WTC11 (cell line): Measurements from ENCODE around the gene FGD3. TPM values are rescaled to one million over a fixed set of nuclear protein-coding genes. Genes with fewer than 3 reads are reported as not detected.
A peak's percentile ranks its signal among the peaks of the same experiment; 100 is the strongest.

Experiments used
- ATAC-seq: fragments of 200-7000 bp; cut with Tn5 transposase; 2 replicates; pipeline ENCODE4 v1.10.0; 2021; ENCODE audit warnings: mild to moderate bottlenecking, moderate library complexity
- CTCF ChIA-PET: fragments of 300-600 bp; sonication (Branson Sonifier 250); formaldehyde crosslinking; loops from one replicate; lab custom pipeline; 2021; ENCODE audit warnings: antibody characterized with exemption; lab: Charles Lee
- POLR2A ChIA-PET: fragments of 350-600 bp; sonication (Branson Sonifier 250); formaldehyde crosslinking; loops from one replicate; lab custom pipeline; 2021; ENCODE audit warnings: antibody characterized with exemption; lab: Charles Lee
- DNase-seq: peaks from one replicate; pipeline ENCODE4 v3.0.0; 2021; ENCODE audit warnings: low spot score
- H3K27ac Mint-ChIP-seq: 2 replicates; pipeline ENCODE4 v1.8.0; 2021; ENCODE audit warnings: mixed read lengths
- H3K27me3 Mint-ChIP-seq: 2 replicates; pipeline ENCODE4 v1.8.0; 2021; ENCODE audit warnings: low read depth, mild to moderate bottlenecking, moderate library complexity, mixed read lengths
- H3K36me3 Mint-ChIP-seq: 2 replicates; pipeline ENCODE4 v1.8.0; 2021; ENCODE audit warnings: mixed read lengths
- H3K4me1 Mint-ChIP-seq: 2 replicates; pipeline ENCODE4 v1.8.0; 2022; ENCODE audit warnings: mixed read lengths
- H3K4me3 Mint-ChIP-seq: 2 replicates; pipeline ENCODE4 v1.8.0; 2021; ENCODE audit warnings: mild to moderate bottlenecking, moderate library complexity, mixed read lengths
- H3K9me3 Mint-ChIP-seq: 2 replicates; pipeline ENCODE4 v1.8.0; 2021; ENCODE audit warnings: mixed read lengths
- CBFB ChIP-seq: sonication (generic); formaldehyde crosslinking; IDR thresholded peaks from 2 replicates; pipeline ENCODE4 v1.8.1; 2022; ENCODE audit warnings: mild to moderate bottlenecking, low read depth, missing genetic modification reagents
- ELF4 ChIP-seq: sonication (generic); formaldehyde crosslinking; IDR thresholded peaks from 2 replicates; pipeline ENCODE4 v1.8.1; 2022; ENCODE audit warnings: low read depth, mild to moderate bottlenecking, moderate library complexity, missing genetic modification reagents
- EMX1 ChIP-seq: fragments of 250-450 bp; sonication (Bioruptor Pico); IDR thresholded peaks from 2 replicates; pipeline ENCODE4 v1.8.0; 2021; ENCODE audit warnings: mild to moderate bottlenecking
- HMGA2 ChIP-seq: fragments of 250-450 bp; sonication (Bioruptor Pico); IDR thresholded peaks from 2 replicates; pipeline ENCODE4 v1.4.0; 2021; ENCODE audit warnings: mild to moderate bottlenecking, moderate library complexity
- KAT7 ChIP-seq: sonication (generic); formaldehyde crosslinking; IDR thresholded peaks from 2 replicates; pipeline ENCODE4 v1.8.1; 2023; ENCODE audit warnings: missing genetic modification reagents, mild to moderate bottlenecking, borderline replicate concordance
- NFATC4 ChIP-seq: fragments of 250-450 bp; sonication (Bioruptor Pico); IDR thresholded peaks from 2 replicates; pipeline ENCODE4 v1.9.0; 2021; ENCODE audit warnings: mild to moderate bottlenecking
- NR2C2 ChIP-seq: sonication (generic); formaldehyde crosslinking; IDR thresholded peaks from 2 replicates; pipeline ENCODE4 v1.8.0; 2022; ENCODE audit warnings: mild to moderate bottlenecking, missing genetic modification reagents
- NR3C1 ChIP-seq: sonication (generic); formaldehyde crosslinking; conservative IDR thresholded peaks from 2 replicates; pipeline ENCODE4 v1.8.1; 2023; ENCODE audit warnings: low read depth, mild to moderate bottlenecking, missing genetic modification reagents
- RORB ChIP-seq: fragments of 250-450 bp; sonication (Bioruptor Pico); IDR thresholded peaks from 2 replicates; pipeline ENCODE4 v1.9.0; 2021; ENCODE audit warnings: mild to moderate bottlenecking
- SMAD3 ChIP-seq: sonication (generic); formaldehyde crosslinking; IDR thresholded peaks from 2 replicates; pipeline ENCODE4 v1.8.0; 2022; ENCODE audit warnings: missing genetic modification reagents, mild to moderate bottlenecking, borderline replicate concordance
- ZNF219 ChIP-seq: sonication (generic); formaldehyde crosslinking; IDR thresholded peaks from 2 replicates; pipeline ENCODE4 v1.8.0; 2023; ENCODE audit warnings: missing genetic modification reagents, mild to moderate bottlenecking, borderline replicate concordance
- total RNA-seq: library from RNA; stranded (reverse); gene quantifications from 3 replicates; pipeline ENCODE4 v1.2.3, GENCODE V29; 2021
- TF ChIP-seq, protein P1 (sequence below): sonication (generic); formaldehyde crosslinking; IDR thresholded peaks from 2 replicates; pipeline ENCODE4 v1.8.1; 2023; ENCODE audit warnings: mild to moderate bottlenecking, missing genetic modification reagents, moderate library complexity
- TF ChIP-seq, protein P2 (sequence below): sonication (generic); formaldehyde crosslinking; IDR thresholded peaks from 2 replicates; pipeline ENCODE4 v1.8.1; 2022; ENCODE audit warnings: low read depth, mild to moderate bottlenecking, moderate library complexity, missing genetic modification reagents, borderline replicate concordance
- TF ChIP-seq, protein P3 (sequence below): fragments of 200-600 bp; IDR thresholded peaks from 2 replicates; pipeline ENCODE4 v1.8.0; 2022; ENCODE audit warnings: antibody characterized with exemption
- TF ChIP-seq, protein P4 (sequence below): sonication (generic); formaldehyde crosslinking; IDR thresholded peaks from 2 replicates; pipeline ENCODE4 v1.8.0; 2022; ENCODE audit warnings: mild to moderate bottlenecking, missing genetic modification reagents
- TF ChIP-seq, protein P5 (sequence below): sonication (generic); formaldehyde crosslinking; IDR thresholded peaks from 2 replicates; pipeline ENCODE4 v1.8.1; 2022; ENCODE audit warnings: mild to moderate bottlenecking, moderate library complexity, missing genetic modification reagents
- TF ChIP-seq, protein P6 (sequence below): fragments of 250-450 bp; sonication (Bioruptor Pico); IDR thresholded peaks from 2 replicates; pipeline ENCODE4 v1.9.0; 2021; ENCODE audit warnings: mild to moderate bottlenecking, borderline replicate concordance
- TF ChIP-seq, protein P7 (sequence below): fragments of 250-450 bp; sonication (Bioruptor Pico); conservative IDR thresholded peaks from 2 replicates; pipeline ENCODE4 v1.9.0; 2021; ENCODE audit warnings: mild to moderate bottlenecking
- TF ChIP-seq, protein P8 (sequence below): sonication (generic); formaldehyde crosslinking; IDR thresholded peaks from 2 replicates; pipeline ENCODE4 v1.8.1; 2023; ENCODE audit warnings: mild to moderate bottlenecking, missing genetic modification reagents, moderate library complexity
- TF ChIP-seq, protein P9 (sequence below): fragments of 250-450 bp; sonication (Bioruptor Pico); IDR thresholded peaks from 2 replicates; pipeline ENCODE4 v1.9.0; 2021; ENCODE audit warnings: moderate library complexity, mild to moderate bottlenecking, inconsistent platforms, borderline replicate concordance

Gene FGD3
- total RNA-seq, 1 experiment from 2014 or later = 1.9 TPM

DNA sequence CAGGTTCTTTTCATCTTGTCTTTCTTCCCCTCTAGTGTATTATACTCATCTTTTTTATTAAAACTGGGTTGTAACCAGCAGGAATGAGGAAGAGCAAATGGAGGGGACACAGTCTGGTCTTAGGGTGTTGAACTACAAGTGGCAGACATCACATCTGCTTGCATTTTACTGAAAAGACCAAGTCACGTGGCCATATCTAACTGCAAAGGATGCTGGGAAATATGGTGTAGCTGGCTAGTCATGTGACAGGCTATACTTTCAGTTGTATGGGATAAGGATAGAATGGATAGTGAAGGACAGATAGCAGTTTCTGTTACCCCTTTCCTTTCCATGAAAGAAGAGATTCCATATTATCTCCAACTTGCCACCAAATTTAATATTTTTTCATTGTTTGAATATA, 13.0 kb upstream of the FGD3 start:
- Mint-ChIP-seq H3K4me3 (no peak overlapping the region), H3K27ac (no peak overlapping the region), H3K36me3 (no peaks in the 10 kb centered on the region), H3K9me3 (no peaks in the 10 kb centered on the region), H3K27me3 (no peaks in the 10 kb centered on the region), H3K4me1 (no peaks in the 10 kb centered on the region)
- POLR2A ChIA-PET = no interaction called here
- no peak for ATAC-seq
- TF ChIP-seq, protein P1, sequence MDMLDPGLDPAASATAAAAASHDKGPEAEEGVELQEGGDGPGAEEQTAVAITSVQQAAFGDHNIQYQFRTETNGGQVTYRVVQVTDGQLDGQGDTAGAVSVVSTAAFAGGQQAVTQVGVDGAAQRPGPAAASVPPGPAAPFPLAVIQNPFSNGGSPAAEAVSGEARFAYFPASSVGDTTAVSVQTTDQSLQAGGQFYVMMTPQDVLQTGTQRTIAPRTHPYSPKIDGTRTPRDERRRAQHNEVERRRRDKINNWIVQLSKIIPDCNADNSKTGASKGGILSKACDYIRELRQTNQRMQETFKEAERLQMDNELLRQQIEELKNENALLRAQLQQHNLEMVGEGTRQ (CRISPR knock-in tag) = peak; percentile 36
- TF ChIP-seq, protein P2, sequence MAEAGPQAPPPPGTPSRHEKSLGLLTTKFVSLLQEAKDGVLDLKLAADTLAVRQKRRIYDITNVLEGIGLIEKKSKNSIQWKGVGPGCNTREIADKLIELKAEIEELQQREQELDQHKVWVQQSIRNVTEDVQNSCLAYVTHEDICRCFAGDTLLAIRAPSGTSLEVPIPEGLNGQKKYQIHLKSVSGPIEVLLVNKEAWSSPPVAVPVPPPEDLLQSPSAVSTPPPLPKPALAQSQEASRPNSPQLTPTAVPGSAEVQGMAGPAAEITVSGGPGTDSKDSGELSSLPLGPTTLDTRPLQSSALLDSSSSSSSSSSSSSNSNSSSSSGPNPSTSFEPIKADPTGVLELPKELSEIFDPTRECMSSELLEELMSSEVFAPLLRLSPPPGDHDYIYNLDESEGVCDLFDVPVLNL (CRISPR knock-in tag) = no peak
- CTCF ChIA-PET = interaction anchor here (1.0 kb wide), 1 partner anchor 220 kb away, joined by 3 read pairs; no protein-coding TSS in a partner anchor
- no peak for DNase-seq

DNA sequence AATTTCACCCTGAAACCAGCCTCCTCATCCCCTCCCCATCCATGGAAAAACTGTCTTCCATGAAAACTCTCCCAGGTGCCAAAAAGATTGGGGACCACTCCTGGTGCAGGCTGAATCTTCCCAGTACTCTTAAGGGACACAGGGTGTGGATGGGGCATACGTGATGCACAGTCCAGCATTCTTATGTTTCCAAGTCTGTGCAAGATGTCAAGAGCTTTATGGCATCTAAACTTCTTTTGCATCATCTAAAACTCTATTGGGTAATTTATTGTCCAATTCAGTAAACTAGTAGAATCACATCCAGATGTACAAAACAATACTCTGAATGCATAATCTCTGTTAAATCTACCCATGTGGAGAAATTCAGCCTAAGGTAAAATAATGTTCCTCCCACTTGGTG, 9.3 kb upstream of the FGD3 start:
- POLR2A ChIA-PET = no interaction called here
- Mint-ChIP-seq H3K27me3 (no peaks in the 10 kb centered on the region), H3K4me3 (no peak overlapping the region), H3K4me1 (peaks cover 7% of the 10 kb centered on the region), H3K27ac (no peak overlapping the region), H3K9me3 (no peaks in the 10 kb centered on the region), H3K36me3 (no peaks in the 10 kb centered on the region)
- CTCF ChIA-PET = no interaction called here
- DNase-seq = no peak
- no peak for ATAC-seq
- TF ChIP-seq CBFB (CRISPR knock-in tag) (no peak), SMAD3 (CRISPR knock-in tag) (no peak), RORB (CRISPR knock-in tag) (no peak), EMX1 (CRISPR knock-in tag) (no peak), NR3C1 (CRISPR knock-in tag) (no peak), KAT7 (CRISPR knock-in tag) (no peak), ELF4 (CRISPR knock-in tag) (no peak), NFATC4 (CRISPR knock-in tag) (no peak), HMGA2 (CRISPR knock-in tag) (no peak), NR2C2 (CRISPR knock-in tag) (no peak), ZNF219 (CRISPR knock-in tag) (no peak)
- TF ChIP-seq, protein P3, sequence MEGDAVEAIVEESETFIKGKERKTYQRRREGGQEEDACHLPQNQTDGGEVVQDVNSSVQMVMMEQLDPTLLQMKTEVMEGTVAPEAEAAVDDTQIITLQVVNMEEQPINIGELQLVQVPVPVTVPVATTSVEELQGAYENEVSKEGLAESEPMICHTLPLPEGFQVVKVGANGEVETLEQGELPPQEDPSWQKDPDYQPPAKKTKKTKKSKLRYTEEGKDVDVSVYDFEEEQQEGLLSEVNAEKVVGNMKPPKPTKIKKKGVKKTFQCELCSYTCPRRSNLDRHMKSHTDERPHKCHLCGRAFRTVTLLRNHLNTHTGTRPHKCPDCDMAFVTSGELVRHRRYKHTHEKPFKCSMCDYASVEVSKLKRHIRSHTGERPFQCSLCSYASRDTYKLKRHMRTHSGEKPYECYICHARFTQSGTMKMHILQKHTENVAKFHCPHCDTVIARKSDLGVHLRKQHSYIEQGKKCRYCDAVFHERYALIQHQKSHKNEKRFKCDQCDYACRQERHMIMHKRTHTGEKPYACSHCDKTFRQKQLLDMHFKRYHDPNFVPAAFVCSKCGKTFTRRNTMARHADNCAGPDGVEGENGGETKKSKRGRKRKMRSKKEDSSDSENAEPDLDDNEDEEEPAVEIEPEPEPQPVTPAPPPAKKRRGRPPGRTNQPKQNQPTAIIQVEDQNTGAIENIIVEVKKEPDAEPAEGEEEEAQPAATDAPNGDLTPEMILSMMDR = no peak
- TF ChIP-seq, protein P4, sequence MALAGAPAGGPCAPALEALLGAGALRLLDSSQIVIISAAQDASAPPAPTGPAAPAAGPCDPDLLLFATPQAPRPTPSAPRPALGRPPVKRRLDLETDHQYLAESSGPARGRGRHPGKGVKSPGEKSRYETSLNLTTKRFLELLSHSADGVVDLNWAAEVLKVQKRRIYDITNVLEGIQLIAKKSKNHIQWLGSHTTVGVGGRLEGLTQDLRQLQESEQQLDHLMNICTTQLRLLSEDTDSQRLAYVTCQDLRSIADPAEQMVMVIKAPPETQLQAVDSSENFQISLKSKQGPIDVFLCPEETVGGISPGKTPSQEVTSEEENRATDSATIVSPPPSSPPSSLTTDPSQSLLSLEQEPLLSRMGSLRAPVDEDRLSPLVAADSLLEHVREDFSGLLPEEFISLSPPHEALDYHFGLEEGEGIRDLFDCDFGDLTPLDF (CRISPR knock-in tag) = no peak
- TF ChIP-seq, protein P5, sequence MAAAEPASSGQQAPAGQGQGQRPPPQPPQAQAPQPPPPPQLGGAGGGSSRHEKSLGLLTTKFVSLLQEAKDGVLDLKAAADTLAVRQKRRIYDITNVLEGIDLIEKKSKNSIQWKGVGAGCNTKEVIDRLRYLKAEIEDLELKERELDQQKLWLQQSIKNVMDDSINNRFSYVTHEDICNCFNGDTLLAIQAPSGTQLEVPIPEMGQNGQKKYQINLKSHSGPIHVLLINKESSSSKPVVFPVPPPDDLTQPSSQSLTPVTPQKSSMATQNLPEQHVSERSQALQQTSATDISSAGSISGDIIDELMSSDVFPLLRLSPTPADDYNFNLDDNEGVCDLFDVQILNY = no peak
- TF ChIP-seq, protein P6, sequence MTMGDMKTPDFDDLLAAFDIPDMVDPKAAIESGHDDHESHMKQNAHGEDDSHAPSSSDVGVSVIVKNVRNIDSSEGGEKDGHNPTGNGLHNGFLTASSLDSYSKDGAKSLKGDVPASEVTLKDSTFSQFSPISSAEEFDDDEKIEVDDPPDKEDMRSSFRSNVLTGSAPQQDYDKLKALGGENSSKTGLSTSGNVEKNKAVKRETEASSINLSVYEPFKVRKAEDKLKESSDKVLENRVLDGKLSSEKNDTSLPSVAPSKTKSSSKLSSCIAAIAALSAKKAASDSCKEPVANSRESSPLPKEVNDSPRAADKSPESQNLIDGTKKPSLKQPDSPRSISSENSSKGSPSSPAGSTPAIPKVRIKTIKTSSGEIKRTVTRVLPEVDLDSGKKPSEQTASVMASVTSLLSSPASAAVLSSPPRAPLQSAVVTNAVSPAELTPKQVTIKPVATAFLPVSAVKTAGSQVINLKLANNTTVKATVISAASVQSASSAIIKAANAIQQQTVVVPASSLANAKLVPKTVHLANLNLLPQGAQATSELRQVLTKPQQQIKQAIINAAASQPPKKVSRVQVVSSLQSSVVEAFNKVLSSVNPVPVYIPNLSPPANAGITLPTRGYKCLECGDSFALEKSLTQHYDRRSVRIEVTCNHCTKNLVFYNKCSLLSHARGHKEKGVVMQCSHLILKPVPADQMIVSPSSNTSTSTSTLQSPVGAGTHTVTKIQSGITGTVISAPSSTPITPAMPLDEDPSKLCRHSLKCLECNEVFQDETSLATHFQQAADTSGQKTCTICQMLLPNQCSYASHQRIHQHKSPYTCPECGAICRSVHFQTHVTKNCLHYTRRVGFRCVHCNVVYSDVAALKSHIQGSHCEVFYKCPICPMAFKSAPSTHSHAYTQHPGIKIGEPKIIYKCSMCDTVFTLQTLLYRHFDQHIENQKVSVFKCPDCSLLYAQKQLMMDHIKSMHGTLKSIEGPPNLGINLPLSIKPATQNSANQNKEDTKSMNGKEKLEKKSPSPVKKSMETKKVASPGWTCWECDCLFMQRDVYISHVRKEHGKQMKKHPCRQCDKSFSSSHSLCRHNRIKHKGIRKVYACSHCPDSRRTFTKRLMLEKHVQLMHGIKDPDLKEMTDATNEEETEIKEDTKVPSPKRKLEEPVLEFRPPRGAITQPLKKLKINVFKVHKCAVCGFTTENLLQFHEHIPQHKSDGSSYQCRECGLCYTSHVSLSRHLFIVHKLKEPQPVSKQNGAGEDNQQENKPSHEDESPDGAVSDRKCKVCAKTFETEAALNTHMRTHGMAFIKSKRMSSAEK (CRISPR knock-in tag) = no peak
- TF ChIP-seq, protein P7, sequence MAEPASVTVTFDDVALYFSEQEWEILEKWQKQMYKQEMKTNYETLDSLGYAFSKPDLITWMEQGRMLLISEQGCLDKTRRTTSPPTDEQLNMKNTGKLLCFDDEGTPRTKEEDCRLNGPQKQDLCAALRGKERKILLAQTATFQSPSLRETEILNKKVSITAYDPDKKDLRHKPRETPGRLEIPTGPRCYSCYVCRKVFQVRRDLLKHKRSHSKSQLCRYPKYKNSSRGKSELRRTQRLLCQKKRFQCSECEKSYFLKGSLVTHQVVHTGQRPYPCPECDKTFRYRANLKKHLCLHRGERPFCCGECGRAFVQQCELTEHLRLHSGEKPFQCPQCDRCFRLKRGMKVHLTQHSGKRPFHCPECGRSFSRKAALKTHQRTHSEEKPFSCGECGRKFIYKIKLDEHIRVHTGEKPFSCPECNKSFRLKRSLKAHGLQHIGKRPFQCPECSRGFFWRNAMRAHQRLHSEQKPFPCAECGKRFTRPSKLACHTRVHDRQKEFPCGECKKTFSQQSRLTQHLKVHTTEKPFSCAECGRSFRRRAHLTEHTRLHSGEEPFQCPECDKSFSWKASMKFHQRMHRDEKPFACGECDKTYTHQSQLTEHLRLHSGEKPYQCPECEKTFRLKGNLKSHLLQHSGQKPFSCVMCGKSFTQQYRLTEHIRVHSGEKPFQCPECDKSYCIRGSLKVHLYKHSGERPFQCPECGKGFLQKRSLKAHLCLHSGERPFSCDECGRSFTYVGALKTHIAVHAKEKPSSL (CRISPR knock-in tag) = no peak
- TF ChIP-seq, protein P8, sequence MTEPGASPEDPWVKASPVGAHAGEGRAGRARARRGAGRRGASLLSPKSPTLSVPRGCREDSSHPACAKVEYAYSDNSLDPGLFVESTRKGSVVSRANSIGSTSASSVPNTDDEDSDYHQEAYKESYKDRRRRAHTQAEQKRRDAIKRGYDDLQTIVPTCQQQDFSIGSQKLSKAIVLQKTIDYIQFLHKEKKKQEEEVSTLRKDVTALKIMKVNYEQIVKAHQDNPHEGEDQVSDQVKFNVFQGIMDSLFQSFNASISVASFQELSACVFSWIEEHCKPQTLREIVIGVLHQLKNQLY (CRISPR knock-in tag) = no peak
- TF ChIP-seq, protein P9, sequence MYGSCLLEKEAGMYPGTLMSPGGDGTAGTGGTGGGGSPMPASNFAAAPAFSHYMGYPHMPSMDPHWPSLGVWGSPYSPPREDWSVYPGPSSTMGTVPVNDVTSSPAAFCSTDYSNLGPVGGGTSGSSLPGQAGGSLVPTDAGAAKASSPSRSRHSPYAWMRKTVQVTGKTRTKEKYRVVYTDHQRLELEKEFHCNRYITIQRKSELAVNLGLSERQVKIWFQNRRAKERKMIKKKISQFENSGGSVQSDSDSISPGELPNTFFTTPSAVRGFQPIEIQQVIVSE (CRISPR knock-in tag) = no peak
